ENCODE measurements around the gene EDDM13.

DNA sequence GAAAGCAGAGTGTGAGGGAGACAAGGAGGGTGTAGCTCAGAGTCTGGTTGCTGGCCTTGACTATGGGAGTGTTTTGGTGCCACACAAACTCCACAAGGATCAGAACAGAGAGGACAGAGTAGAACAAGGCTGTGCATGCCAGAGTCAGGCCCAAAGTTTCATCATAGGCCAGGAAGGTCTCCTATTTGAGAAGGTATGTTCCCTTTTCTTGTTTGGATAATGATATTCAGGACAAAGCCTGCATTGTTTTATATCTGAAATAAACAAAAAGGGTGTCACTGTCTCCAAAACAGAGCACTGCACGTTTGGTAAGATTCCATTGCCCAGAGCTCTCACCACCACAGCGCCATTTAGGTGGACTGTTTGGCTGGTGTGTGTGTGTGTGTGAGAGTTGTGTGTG lies 45.2 kb downstream of the EDDM13 start:
- no peak for TF ChIP-seq ZFP3 (CRISPR knock-in tag; IDR thresholded peaks at IDR 0.05)
- no peak for TF ChIP-seq BACH2 (CRISPR knock-in tag; IDR thresholded peaks at IDR 0.05; ENCODE audit: borderline replicate concordance)
- TF ChIP-seq, protein P1, sequence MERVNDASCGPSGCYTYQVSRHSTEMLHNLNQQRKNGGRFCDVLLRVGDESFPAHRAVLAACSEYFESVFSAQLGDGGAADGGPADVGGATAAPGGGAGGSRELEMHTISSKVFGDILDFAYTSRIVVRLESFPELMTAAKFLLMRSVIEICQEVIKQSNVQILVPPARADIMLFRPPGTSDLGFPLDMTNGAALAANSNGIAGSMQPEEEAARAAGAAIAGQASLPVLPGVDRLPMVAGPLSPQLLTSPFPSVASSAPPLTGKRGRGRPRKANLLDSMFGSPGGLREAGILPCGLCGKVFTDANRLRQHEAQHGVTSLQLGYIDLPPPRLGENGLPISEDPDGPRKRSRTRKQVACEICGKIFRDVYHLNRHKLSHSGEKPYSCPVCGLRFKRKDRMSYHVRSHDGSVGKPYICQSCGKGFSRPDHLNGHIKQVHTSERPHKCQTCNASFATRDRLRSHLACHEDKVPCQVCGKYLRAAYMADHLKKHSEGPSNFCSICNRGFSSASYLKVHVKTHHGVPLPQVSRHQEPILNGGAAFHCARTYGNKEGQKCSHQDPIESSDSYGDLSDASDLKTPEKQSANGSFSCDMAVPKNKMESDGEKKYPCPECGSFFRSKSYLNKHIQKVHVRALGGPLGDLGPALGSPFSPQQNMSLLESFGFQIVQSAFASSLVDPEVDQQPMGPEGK (CRISPR knock-in tag; IDR thresholded peaks at IDR 0.05; ENCODE audit: borderline replicate concordance), result no peak
- TF ChIP-seq PPARA (CRISPR knock-in tag; IDR thresholded peaks at IDR 0.05; ENCODE audit: borderline replicate concordance), result no peak
- no peak for TF ChIP-seq RARB (CRISPR knock-in tag; IDR thresholded peaks at IDR 0.05)
- no peak for TF ChIP-seq ESRRG (CRISPR knock-in tag; IDR thresholded peaks at IDR 0.05)
- TF ChIP-seq GLIS3 (CRISPR knock-in tag; IDR thresholded peaks at IDR 0.05), result no peak
- TF ChIP-seq, protein P2, sequence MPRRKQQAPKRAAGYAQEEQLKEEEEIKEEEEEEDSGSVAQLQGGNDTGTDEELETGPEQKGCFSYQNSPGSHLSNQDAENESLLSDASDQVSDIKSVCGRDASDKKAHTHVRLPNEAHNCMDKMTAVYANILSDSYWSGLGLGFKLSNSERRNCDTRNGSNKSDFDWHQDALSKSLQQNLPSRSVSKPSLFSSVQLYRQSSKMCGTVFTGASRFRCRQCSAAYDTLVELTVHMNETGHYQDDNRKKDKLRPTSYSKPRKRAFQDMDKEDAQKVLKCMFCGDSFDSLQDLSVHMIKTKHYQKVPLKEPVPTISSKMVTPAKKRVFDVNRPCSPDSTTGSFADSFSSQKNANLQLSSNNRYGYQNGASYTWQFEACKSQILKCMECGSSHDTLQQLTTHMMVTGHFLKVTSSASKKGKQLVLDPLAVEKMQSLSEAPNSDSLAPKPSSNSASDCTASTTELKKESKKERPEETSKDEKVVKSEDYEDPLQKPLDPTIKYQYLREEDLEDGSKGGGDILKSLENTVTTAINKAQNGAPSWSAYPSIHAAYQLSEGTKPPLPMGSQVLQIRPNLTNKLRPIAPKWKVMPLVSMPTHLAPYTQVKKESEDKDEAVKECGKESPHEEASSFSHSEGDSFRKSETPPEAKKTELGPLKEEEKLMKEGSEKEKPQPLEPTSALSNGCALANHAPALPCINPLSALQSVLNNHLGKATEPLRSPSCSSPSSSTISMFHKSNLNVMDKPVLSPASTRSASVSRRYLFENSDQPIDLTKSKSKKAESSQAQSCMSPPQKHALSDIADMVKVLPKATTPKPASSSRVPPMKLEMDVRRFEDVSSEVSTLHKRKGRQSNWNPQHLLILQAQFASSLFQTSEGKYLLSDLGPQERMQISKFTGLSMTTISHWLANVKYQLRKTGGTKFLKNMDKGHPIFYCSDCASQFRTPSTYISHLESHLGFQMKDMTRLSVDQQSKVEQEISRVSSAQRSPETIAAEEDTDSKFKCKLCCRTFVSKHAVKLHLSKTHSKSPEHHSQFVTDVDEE (CRISPR knock-in tag; IDR thresholded peaks at IDR 0.05), result no peak
- TF ChIP-seq ISL1 (CRISPR knock-in tag; IDR thresholded peaks at IDR 0.05), result no peak

Data from SK-N-SH treated with all-trans-retinoic acid at 6 μM for 48 hours (cell line).